Astrocyte of the hippocampus (primary cell): ENCODE measurements around the gene S100A16.
"Not testable (repeated sequence)": the region's sequence is repeated elsewhere in the genome, so short reads cannot be mapped to it uniquely, and the experiment has no call there.

ENCODE experiments used
- DNase-seq: peaks from one replicate; pipeline ENCODE4 v3.0.0; 2011; ENCODE audit warnings: low read depth, low spot score

Gene S100A16

DNA sequence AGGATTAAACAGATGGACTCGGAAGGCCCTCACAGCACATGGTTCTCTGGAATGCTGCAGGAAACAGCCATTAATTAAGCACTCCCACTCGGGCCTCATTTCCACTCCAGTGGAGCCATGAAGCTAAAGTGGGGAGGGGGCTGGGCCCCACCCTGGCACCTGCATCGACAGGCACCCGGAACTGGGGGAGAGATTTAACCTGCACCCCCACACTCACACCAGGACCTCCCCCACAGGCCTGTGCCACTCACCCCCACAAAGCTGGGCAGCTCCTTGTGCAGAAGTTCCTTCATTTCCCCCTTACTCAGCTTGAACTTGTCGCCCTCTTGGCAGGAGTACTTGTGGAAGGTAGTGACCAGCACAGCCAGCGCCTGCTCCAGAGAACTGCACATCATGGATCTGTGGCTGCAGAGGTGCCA lies 49.4 kb downstream of the S100A16 start:
- DNase-seq: no peak

DNA sequence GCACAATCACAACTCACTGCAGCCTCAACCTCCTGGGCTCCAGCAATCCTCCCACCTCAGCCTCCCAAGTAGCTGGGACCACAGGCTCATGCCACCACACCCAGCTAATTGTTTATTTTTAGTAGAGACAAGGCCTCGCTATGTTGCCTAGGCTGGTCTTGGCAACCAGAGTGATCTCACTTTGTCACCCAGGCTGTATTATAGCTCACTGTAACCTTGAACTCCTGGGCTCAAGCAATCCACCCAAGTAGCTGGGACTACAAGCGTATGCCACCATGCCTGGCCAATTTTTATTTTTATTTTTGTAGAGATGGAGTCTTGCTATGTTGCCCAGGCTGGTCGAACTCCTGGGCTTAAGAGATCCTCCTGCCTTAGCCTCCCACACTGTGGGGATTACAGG lies 50.9 kb downstream of the S100A16 start:
- not testable (repeated sequence) for DNase-seq

DNA sequence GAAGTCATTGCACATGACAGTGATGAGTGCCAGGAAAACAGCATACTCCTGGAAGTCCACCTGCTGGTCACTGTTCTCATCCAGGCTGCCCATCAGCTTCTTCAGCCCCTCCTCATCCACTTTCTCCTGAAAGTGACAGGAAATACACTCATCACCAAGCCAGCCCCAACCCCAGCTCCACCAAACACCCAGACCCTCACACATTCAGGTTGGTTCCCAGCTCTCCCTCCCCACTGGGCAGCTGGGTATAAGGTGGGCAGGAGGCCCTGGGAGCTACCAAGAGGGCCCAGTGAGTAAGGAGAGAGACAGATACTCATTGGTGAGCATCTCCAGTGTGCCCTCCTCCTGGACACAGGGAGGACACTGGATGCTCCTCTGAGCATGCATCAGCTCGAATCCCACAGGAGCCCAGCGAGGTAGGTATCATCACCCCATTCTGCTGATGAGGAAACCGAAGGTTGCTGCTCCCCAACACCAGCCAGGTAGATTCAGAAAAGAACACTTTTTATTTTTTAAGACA lies 51.4 kb downstream of the S100A16 start:
- no peak for DNase-seq

DNA sequence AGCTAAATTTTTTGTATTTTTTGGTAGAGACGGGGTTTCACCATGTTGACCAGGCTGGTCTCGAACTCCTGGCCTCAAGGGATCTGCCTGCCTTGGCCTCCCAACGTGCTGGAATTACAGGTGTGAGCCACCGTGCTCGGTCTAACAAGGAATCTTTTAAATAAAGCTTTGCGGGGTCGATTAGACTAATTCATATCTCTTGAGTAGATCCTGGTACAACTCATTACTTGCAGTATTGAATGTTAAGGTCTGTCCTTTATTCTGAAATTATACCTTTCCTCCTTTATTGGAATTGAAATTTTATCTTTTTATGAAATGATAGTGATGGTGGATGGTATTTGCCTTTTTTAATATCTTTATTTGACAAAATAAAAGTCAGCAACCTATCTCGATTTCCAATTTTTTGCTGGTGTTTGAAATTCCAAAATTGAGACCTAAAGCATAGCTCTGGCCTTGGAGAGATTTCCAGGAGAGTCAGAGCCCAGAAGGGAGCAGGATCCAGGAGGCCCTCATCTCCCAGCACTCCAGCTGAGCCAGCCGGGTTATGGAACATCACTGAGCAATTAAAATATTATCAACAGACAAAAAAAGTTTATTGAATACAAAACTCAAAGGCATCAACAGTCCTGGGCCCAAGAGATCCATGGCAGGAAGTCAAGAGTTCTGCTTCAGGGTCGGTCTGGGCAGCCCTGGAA lies 52.0 kb downstream of the S100A16 start:
- no peak for DNase-seq

DNA sequence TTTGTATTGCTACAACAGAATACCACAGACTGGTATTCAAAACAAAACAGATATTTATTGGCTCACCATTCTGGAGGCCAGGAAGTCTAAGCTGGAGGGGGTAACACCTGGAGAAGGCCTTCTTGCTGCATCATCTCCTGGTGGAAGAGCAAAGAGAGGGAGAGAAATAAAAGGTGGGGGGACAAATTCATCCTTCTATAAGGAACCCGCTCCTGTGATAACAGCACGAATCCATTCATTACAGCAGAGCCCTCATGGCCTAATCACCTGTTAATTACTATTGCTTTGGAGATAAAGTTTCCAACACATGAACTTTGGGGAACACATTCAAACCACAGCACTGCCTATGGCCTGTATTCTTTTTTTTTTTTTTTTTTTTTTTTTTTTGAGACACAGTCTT lies 52.7 kb downstream of the S100A16 start:
- no peak for DNase-seq

DNA sequence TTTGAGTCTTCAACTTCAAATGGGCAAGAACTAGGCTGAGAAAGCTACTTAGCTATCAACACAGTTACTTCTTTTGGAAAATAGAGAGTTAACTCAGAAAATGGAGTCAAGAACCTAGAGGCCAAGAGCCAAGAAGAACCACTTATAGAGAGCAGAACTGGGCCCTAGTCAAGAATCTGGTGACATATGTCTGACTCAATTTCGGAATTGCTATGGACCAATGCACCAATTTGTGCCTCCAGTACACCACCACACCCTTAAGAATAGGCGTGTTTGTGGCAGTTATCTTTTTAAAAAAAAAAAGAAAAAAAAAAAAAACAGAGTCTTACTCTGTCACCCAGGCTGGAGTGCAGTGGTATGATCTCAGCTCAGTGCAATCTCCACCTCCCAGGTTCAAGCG lies 55.1 kb downstream of the S100A16 start:
- no peak for DNase-seq
